ENCODE data around the gene TCEAL5.
"Not testable (repeated sequence)": the region's sequence is repeated elsewhere in the genome, so short reads cannot be mapped to it uniquely, and the experiment has no call there.

Gene TCEAL5

GRCh38 chrX:103276581-103277002 lies at the start of gene TCEAL5:
Gene TCEAL5, minus strand, starts transcription at chrX:103276750. Its CDS starts 2,187 bp downstream, at chrX:103274563.
- TF ChIP-seq CTCF (IDR thresholded peaks at IDR 0.05; ENCODE audit: extremely low read depth, insufficient read depth, missing control alignments), result no peak
- in situ Hi-C loops (cut with MboI; ENCODE audit: low pct_unique_long_range_greater_than_20kb, low sequenced_read_pairs, unreplicated experiment), result no loop called here
- DNase-seq (ENCODE audit: low spot score), result peak; percentile 4

- DNase-seq (ENCODE audit: low spot score), result no peak
- in situ Hi-C loops (cut with MboI; ENCODE audit: low pct_unique_long_range_greater_than_20kb, low sequenced_read_pairs, unreplicated experiment), result no loop called here
- TF ChIP-seq CTCF (IDR thresholded peaks at IDR 0.05; ENCODE audit: extremely low read depth, insufficient read depth, missing control alignments), result no peak
Measured at GRCh38 chrX:103311399-103311780, 34.8 kb upstream of the TCEAL5 start.

GRCh38 chrX:103310555-103311398 lies 34.2 kb upstream of the TCEAL5 start, which contains the start of gene BEX2:
Gene BEX2, minus strand, starts transcription at chrX:103310990. Its CDS starts 1,014 bp downstream, at chrX:103309976.
- no peak for TF ChIP-seq CTCF (IDR thresholded peaks at IDR 0.05; ENCODE audit: extremely low read depth, insufficient read depth, missing control alignments)
- DNase-seq (ENCODE audit: low spot score), result peak; percentile 75
- in situ Hi-C loops (cut with MboI; ENCODE audit: low pct_unique_long_range_greater_than_20kb, low sequenced_read_pairs, unreplicated experiment), result no loop called here

- no peak for TF ChIP-seq CTCF (IDR thresholded peaks at IDR 0.05; ENCODE audit: extremely low read depth, insufficient read depth, missing control alignments)
- no peak for DNase-seq (ENCODE audit: low spot score)
- in situ Hi-C loops (cut with MboI; ENCODE audit: low pct_unique_long_range_greater_than_20kb, low sequenced_read_pairs, unreplicated experiment), result no loop called here
Measured at GRCh38 chrX:103309860-103310554, 33.5 kb upstream of the TCEAL5 start.

GRCh38 chrX:103305666-103306065 lies 29.1 kb upstream of the TCEAL5 start:
- DNase-seq (ENCODE audit: low spot score), result not testable (repeated sequence)

GRCh38 chrX:103304705-103305104 lies 28.2 kb upstream of the TCEAL5 start:
- DNase-seq (ENCODE audit: low spot score), result no peak
- no peak for TF ChIP-seq CTCF (IDR thresholded peaks at IDR 0.05; ENCODE audit: extremely low read depth, insufficient read depth, missing control alignments)
- in situ Hi-C loops (cut with MboI; ENCODE audit: low pct_unique_long_range_greater_than_20kb, low sequenced_read_pairs, unreplicated experiment), result no loop called here

More at GRCh38 chrX:103305666-103306065, 29.1 kb upstream of the TCEAL5 start:
- in situ Hi-C loops (cut with MboI; ENCODE audit: low pct_unique_long_range_greater_than_20kb, low sequenced_read_pairs, unreplicated experiment), result not testable (repeated sequence)

- in situ Hi-C loops (cut with MboI; ENCODE audit: low pct_unique_long_range_greater_than_20kb, low sequenced_read_pairs, unreplicated experiment), result no loop called here
- TF ChIP-seq CTCF (IDR thresholded peaks at IDR 0.05; ENCODE audit: extremely low read depth, insufficient read depth, missing control alignments), result no peak
- no peak for DNase-seq (ENCODE audit: low spot score)
Measured at GRCh38 chrX:103293118-103293517, 16.6 kb upstream of the TCEAL5 start.

All from GM13977 (cell line).